AG09319 (cell line): ENCODE results near the gene RARS2.
"Not testable (repeated sequence)": the region's sequence is repeated elsewhere in the genome, so short reads cannot be mapped to it uniquely, and the experiment has no call there.

Experiments
- DNase-seq: peaks from one replicate; pipeline ENCODE4 v3.0.0-alpha.2; 2010; ENCODE audit warnings: low read depth; ENCODE audit errors: extremely low read depth
- TF ChIP-seq, protein P1 (sequence below): IDR thresholded peaks from 2 replicates; pipeline ENCODE4 v1.5.1; 2011; ENCODE audit warnings: low read depth, mild to moderate bottlenecking, inconsistent platforms, low read length, moderate library complexity

The RARS2 gene

DNA sequence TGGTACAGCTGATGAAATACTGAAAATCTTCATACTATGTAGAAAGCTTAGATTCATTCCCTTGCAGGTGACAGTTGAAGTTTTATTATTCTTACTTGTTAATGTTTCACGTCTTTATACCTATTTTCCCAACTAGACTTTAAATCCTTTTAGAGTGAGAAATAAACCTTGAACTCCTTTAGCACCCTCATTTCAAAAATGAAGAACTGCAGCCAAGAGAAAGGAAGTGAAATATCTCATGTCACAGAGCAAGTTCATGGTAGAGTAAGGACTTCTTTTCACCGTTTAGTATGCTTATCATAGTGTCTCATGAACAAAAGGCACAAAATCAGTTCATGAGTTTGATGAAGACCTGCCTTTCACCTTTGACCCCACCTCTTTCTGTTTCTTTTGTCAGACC lies 38.6 kb upstream of the RARS2 start:
- TF ChIP-seq, protein P1, sequence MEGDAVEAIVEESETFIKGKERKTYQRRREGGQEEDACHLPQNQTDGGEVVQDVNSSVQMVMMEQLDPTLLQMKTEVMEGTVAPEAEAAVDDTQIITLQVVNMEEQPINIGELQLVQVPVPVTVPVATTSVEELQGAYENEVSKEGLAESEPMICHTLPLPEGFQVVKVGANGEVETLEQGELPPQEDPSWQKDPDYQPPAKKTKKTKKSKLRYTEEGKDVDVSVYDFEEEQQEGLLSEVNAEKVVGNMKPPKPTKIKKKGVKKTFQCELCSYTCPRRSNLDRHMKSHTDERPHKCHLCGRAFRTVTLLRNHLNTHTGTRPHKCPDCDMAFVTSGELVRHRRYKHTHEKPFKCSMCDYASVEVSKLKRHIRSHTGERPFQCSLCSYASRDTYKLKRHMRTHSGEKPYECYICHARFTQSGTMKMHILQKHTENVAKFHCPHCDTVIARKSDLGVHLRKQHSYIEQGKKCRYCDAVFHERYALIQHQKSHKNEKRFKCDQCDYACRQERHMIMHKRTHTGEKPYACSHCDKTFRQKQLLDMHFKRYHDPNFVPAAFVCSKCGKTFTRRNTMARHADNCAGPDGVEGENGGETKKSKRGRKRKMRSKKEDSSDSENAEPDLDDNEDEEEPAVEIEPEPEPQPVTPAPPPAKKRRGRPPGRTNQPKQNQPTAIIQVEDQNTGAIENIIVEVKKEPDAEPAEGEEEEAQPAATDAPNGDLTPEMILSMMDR: no peak
- DNase-seq: no peak

DNA sequence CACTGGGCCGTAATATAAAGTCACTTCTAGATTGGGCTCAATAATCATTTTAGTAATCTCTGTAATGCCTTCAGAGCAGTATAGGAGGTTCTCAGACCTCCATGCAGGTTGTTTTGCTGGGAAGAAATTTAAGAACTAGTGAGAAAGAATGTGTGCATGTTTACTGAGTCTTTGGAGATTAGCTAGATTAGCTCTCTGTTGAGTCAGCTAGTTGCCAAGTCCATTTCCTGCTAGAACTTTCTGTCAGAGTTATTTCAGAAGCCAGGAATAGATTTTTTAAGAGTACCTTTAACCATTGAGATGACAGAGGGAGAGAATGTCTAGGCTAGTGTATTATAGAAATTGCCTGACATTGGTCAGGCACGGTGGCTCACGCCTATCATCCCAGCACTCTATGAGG lies 33.5 kb upstream of the RARS2 start:
- TF ChIP-seq, protein P1: no peak
- peak; percentile 3 for DNase-seq

DNA sequence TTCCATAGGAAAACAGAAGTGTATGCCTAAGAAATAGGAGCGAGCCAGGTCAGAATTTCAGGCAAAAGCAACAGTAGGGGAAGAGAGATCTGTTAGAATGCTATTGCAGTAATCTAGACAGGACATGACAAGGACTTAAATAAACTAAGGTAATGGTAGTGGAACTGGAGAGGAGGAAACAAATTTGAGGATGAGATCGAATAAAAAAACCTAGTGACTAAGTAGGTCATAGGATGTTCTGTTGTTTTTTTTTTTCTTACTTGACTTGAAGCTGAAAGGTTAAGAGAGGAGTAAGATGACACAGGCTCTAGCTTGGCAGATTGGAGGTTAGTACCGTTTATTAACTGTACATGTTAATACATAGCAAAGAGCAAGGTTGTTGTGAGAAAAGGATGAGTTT lies 28.7 kb upstream of the RARS2 start:
- TF ChIP-seq, protein P1: no peak
- no peak for DNase-seq

DNA sequence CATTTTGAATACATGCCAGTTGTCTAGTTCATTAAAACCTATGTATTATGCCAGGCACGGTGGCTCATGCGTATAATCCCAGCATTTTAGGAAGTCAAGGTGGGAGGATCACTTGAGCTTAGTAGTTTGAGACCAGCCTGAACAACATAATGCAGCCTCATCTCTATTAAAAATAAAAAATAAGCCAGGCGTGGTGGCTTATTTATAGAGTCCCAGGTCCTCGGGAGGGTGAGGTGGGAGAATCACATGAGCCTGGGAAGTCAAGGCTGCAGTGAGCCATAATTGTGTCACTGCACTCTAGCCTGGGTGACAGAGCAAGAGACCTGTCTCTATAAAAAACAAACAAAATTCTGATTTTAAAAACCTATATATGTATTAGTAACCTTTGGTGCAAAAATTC lies 27.6 kb upstream of the RARS2 start:
- no peak for DNase-seq
- TF ChIP-seq, protein P1: no peak

DNA sequence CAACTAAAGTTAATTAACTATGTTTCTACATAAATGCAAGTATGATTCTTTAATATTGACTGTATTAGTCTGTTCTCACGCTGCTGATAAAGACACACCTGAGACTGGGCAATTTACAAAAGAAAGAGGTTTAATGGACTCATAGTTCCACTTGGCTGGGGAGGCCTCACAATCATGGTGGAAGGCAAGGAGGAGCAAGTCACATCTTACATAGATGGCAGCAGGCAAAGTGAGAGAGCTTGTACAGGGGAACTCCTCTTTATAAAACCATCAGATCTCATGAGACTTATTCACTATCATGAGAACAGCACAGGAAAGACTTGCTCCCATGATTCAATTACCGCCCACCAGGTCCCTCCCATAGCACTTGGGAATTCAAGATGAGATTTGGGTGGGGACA lies 23.2 kb upstream of the RARS2 start:
- DNase-seq: not testable (repeated sequence)

DNA sequence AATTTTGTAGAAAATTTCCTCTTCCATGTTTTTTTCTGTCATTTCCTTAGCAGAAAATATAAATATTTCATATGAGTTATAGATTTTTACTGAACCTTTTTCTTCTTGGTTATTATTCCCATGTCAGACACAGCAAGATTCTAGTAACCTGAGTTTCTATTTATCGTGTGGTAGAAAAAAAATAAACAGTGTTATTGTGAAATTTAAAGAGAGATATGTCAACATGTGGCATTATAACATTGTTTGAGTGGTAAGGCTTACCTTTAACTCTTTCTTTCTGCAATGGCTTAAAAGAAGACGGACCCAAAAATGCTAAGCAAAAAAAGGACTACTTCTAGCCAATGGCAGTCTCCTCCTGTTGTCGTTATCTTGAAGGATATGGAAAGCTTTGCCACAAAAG lies 19.0 kb upstream of the RARS2 start:
- no peak for DNase-seq
- TF ChIP-seq, protein P1: no peak

DNA sequence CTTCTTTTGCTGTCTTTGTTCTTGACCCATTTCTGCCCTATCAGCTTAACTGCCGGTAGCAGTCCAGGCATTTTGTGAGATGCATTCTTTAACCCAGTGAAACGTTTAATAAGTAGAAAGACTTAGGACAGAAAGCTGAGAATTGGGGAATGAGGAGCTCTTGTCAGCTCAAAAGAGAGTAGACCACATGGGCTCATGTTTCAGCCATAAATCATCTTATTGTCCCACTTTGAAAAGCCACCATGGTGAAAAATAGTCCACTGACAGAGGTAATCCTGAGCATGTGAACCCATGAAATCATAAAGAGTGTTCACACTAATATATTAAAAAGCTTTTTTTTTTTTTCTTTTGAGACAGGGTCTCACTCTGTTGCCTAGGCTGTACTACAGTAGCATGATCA lies 16.4 kb upstream of the RARS2 start:
- TF ChIP-seq, protein P1: no peak
- no peak for DNase-seq

DNA sequence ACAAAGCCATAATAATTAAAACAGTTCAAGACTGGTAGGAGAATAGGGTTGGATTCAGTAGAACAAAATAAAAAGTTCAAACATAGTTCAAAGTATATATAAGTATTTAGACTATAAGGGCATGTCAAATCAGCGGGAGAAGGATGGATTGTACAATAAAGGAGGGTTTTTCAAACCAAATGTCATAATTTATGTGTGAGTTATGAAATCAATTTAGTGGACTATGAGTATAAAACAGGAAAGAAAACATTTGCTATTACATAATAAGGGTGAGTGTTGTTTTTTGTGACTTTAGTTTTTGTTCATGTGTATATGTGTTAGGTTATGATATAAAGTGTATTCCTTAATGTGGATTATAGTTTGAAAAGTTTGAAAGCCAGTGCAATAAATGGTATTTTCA lies 10.8 kb upstream of the RARS2 start:
- no peak for DNase-seq
- TF ChIP-seq, protein P1: no peak
